Prostate gland (tissue), 2 donors: ENCODE data around the gene TUBB2B. TPM values are rescaled to one million over a fixed set of nuclear protein-coding genes. Genes with fewer than 3 reads are reported as not detected.

Experiments used
- DNase-seq: peaks from one replicate; pipeline ENCODE4 v3.0.0-alpha.2; 2019; ENCODE audit warnings: low spot score
- H3K27ac ChIP-seq, 2 donors: fragments of 200-600 bp; sonication (generic); 2 replicates each; pipeline ENCODE4 v1.5.1; 2017 to 2019
- H3K27me3 ChIP-seq: fragments of 200-600 bp; sonication (generic); replicated peaks from 2 replicates; pipeline ENCODE4 v1.5.1; 2019; ENCODE audit not compliant: insufficient read depth
- H3K36me3 ChIP-seq, 2 donors: fragments of 200-600 bp; sonication (generic); 1 replicate in 1 of 2; 2 replicates in 1 of 2; pipeline versions ENCODE4 v1.5.1 to v1.8.1; 2017 to 2019
- H3K4me1 ChIP-seq: fragments of 200-600 bp; sonication (generic); replicated peaks from 2 replicates; pipeline ENCODE4 v1.5.1; 2019
- H3K4me3 ChIP-seq, 2 donors: fragments of 200-600 bp; sonication (generic); 2 replicates each; pipeline ENCODE4 v1.5.1; 2017 to 2019
- H3K9me3 ChIP-seq: fragments of 200-600 bp; sonication (generic); 2 replicates; pipeline ENCODE4 v1.5.1; 2017
- CTCF ChIP-seq, 4 experiments: fragments of 200-600 bp in 2 of 4; fragments of 450-650 bp in 2 of 4; sonication (generic) in 2 of 4; IDR thresholded peaks; 1 replicate in 3 of 4; 2 replicates in 1 of 4; pipeline ENCODE4 v1.5.1; 2016 to 2019; ENCODE audit warnings: antibody characterized with exemption in 4 of 4, mild to moderate bottlenecking in 2 of 4, moderate library complexity in 2 of 4
- POLR2A ChIP-seq: fragments of 450-650 bp; IDR thresholded peaks from one replicate; pipeline ENCODE4 v1.6.1; 2016; ENCODE audit warnings: antibody characterized with exemption, mild to moderate bottlenecking
- POLR2AphosphoS5 ChIP-seq: sonication (generic); formaldehyde crosslinking; IDR thresholded peaks from one replicate; pipeline ENCODE4 v1.6.1; 2017; ENCODE audit warnings: antibody characterized with exemption
- WGBS: methylation state at CpG from one replicate; pipeline ENCODE4 v1.1.5; 2018; 5-methylcytosine and 5-hydroxymethylcytosine counted together
- intact Hi-C: fragments of 100-400 bp; cut with DNase I; formaldehyde crosslinking; loops from one replicate; pipeline ENCODE4 v1.14.2; 2022
- total RNA-seq, 2 donors: library from RNA; depleted of rRNA; stranded (reverse); fragments of >200 nt; gene quantifications; one replicate each; pipeline ENCODE4 v1.1.0, GENCODE V29; 2016

Gene TUBB2B
- total RNA-seq, 2 donors from 2014 or later: 3.9 to 4.5 TPM

GRCh38 chr6:3267162-3267561 is 39.7 kb upstream of the TUBB2B start:
- TF ChIP-seq POLR2AphosphoS5: no peak
- TF ChIP-seq CTCF (IDR thresholded peaks at IDR 0.05): no peak
- no peak for TF ChIP-seq POLR2A
- no peaks in the 10 kb centered on the region for H3K36me3 ChIP-seq
- 83% methylated on average over 5 of the region's 5 CpGs for whole genome bisulfite sequencing
- no peaks in the 10 kb centered on the region for H3K27me3 ChIP-seq
- H3K4me3 ChIP-seq: no peak overlapping the region
- no peak overlapping the region for H3K27ac ChIP-seq
- intact Hi-C loops: no loop called here
- DNase-seq: no peak
- H3K4me1 ChIP-seq: no peaks in the 10 kb centered on the region
- no peaks in the 10 kb centered on the region for H3K9me3 ChIP-seq

DNA sequence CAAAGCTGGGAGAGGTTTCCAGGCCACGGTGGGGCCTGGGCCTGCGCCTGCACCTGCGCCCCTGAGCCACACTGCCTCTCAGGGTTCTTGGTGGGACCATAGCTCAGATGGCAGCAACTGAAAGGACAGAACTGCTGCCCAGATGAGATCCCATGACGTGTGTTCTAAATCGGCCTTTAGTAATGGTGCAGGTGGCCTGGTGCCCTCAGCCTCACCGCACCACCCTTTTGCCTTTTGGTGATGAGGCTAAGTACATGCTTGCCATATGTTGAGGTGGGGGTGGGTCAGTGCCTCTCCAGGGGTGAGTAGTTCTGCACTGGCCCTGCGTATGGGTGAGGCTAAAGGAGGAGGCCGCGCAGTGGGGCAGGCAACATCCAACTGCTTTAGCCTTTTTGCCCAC is 38.7 kb upstream of the TUBB2B start:
- Histone ChIP-seq H3K27ac (no peak overlapping the region), H3K9me3 (no peaks in the 10 kb centered on the region), H3K36me3 (no peaks in the 10 kb centered on the region), H3K4me1 (no peaks in the 10 kb centered on the region), H3K27me3 (no peaks in the 10 kb centered on the region), H3K4me3 (no peak overlapping the region)
- intact Hi-C loops: no loop called here
- DNase-seq: no peak
- no peak for TF ChIP-seq CTCF (IDR thresholded peaks at IDR 0.05)
- TF ChIP-seq POLR2A: no peak
- WGBS: 54% methylated on average over 9 of the region's 9 CpGs

DNA sequence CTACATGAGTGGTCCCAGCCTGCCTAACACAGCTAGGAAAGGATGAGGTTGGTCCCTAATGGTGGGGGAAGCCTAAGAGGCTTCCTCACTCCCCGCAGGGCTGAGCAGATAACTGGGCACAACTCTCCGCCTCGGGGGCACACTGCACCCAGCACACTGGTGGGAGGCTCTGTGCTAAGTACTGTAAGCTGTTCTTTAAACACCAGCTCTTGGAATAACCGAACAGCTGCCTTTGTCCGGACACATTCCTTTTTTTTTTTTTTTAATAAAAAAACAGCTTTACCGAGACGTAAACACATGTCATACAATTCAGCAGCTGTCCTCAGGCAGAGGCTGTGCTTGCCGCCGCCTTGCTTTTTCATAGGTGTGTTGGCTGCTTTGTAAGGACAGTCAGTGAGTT is 38.2 kb upstream of the TUBB2B start:
- no peak for TF ChIP-seq POLR2AphosphoS5
- no peak for TF ChIP-seq POLR2A
- no peak for TF ChIP-seq CTCF (IDR thresholded peaks at IDR 0.05)
- no peak for DNase-seq
- no peak overlapping the region for H3K4me3 ChIP-seq
- intact Hi-C loops: no loop called here
- no peaks in the 10 kb centered on the region for H3K36me3 ChIP-seq
- WGBS: 42% methylated on average over 9 of the region's 9 CpGs
- no peak overlapping the region for H3K27ac ChIP-seq
- H3K27me3 ChIP-seq: no peaks in the 10 kb centered on the region
- no peaks in the 10 kb centered on the region for H3K4me1 ChIP-seq
- H3K9me3 ChIP-seq: no peaks in the 10 kb centered on the region

GRCh38 chr6:3264356-3264755 is 36.9 kb upstream of the TUBB2B start:
- no peak overlapping the region for H3K27ac ChIP-seq
- H3K9me3 ChIP-seq: no peaks in the 10 kb centered on the region
- no peaks in the 10 kb centered on the region for H3K4me1 ChIP-seq
- H3K27me3 ChIP-seq: no peaks in the 10 kb centered on the region
- H3K4me3 ChIP-seq: no peak overlapping the region
- WGBS: 83% methylated on average over 3 of the region's 3 CpGs
- intact Hi-C loops: no loop called here
- no peaks in the 10 kb centered on the region for H3K36me3 ChIP-seq
- TF ChIP-seq CTCF (IDR thresholded peaks at IDR 0.05) (no peak), POLR2A (no peak), POLR2AphosphoS5 (no peak)
- no peak for DNase-seq

DNA sequence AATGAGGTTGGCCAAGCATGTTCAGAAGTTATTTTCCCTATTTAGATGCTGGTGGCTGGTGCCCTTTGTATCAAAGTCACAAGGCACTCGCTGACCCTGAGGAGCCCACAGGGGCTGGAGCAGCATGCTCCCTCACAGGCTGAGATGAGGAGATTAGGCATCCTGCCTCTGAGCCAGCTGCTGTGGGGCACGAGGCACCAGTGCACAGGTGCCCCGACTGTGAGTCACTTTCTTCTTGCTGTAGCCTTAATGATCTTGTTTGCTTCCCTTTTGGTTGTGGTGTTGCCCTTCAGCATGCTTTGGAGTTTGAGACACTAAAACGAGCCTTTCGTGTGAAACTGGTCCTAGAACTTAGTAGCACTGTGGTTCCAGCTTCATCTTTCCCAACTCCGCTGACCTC is 35.6 kb upstream of the TUBB2B start:
- WGBS: 69% methylated on average over 6 of the region's 6 CpGs

More for the DNA sequence above, 35.6 kb upstream of the TUBB2B start:
- intact Hi-C loops: no loop called here
- Histone ChIP-seq H3K27me3 (no peaks in the 10 kb centered on the region), H3K27ac (no peak overlapping the region), H3K36me3 (no peaks in the 10 kb centered on the region), H3K4me3 (no peak overlapping the region), H3K9me3 (no peaks in the 10 kb centered on the region), H3K4me1 (no peaks in the 10 kb centered on the region)
- DNase-seq: no peak
- no peak for TF ChIP-seq POLR2A
- TF ChIP-seq CTCF (IDR thresholded peaks at IDR 0.05): no peak
- TF ChIP-seq POLR2AphosphoS5: no peak
